Liver (tissue), 9 donors: ENCODE data around the gene HHAT. TPM values are rescaled to one million over a fixed set of nuclear protein-coding genes. Genes with fewer than 3 reads are reported as not detected.

ENCODE experiments used
- DNase-seq: peaks from one replicate; pipeline ENCODE4 v3.0.0-alpha.2; 2017; ENCODE audit warnings: low spot score
- H3K27ac ChIP-seq, 2 donors: one replicate each; pipeline ENCODE4 v1.7.0; 2013; ENCODE audit warnings: inconsistent platforms in 2 of 2, low read length in 2 of 2, control low read depth in 1 of 2, low read depth in 1 of 2, mild to moderate bottlenecking in 1 of 2
- H3K27me3 ChIP-seq, 4 donors: one replicate each; pipeline versions ENCODE4 v1.6.1 to v1.7.0; 2013; ENCODE audit warnings: low read length in 3 of 4, inconsistent platforms in 1 of 4, mild to moderate bottlenecking in 1 of 4, moderate library complexity in 1 of 4; ENCODE audit not compliant: control insufficient read depth in 4 of 4, insufficient read depth in 4 of 4
- H3K36me3 ChIP-seq, 4 donors: one replicate each; pipeline versions ENCODE4 v1.6.1 to v1.7.0; 2013; ENCODE audit warnings: low read length in 3 of 4, mild to moderate bottlenecking in 3 of 4, low read depth in 1 of 4, moderate library complexity in 1 of 4; ENCODE audit not compliant: control insufficient read depth in 4 of 4, insufficient read depth in 3 of 4
- H3K4me1 ChIP-seq, 4 donors: one replicate each; pipeline versions ENCODE4 v1.6.1 to v1.7.0; 2013; ENCODE audit warnings: low read length in 3 of 4, mild to moderate bottlenecking in 3 of 4, moderate library complexity in 1 of 4; ENCODE audit not compliant: control insufficient read depth in 4 of 4, insufficient read depth in 4 of 4
- H3K4me3 ChIP-seq, 3 donors: one replicate each; pipeline versions ENCODE4 v1.6.1 to v1.7.0; 2013; ENCODE audit warnings: low read length in 3 of 3, control low read depth in 1 of 3, low read depth in 1 of 3, mild to moderate bottlenecking in 1 of 3
- H3K9ac ChIP-seq, 2 donors: one replicate each; pipeline ENCODE4 v1.7.0; 2013; ENCODE audit warnings: low read length in 2 of 2, mild to moderate bottlenecking in 2 of 2, moderate library complexity in 2 of 2, control low read depth in 1 of 2, low read depth in 1 of 2
- H3K9me3 ChIP-seq, 4 donors: one replicate each; pipeline versions ENCODE4 v1.6.1 to v1.7.0; 2013; ENCODE audit warnings: low read length in 3 of 4; ENCODE audit not compliant: control insufficient read depth in 4 of 4
- FOXA1 ChIP-seq: IDR thresholded peaks from 2 replicates; pipeline ENCODE4 v1.6.1; 2016; ENCODE audit warnings: antibody characterized with exemption
- FOXA2 ChIP-seq: IDR thresholded peaks from 2 replicates; pipeline ENCODE4 v1.6.1; 2016; ENCODE audit warnings: antibody characterized with exemption
- GABPA ChIP-seq, 2 donors: IDR thresholded peaks in 1 of 2; conservative IDR thresholded peaks in 1 of 2; 2 replicates each; pipeline ENCODE4 v1.6.1; 2016; ENCODE audit warnings: antibody characterized with exemption in 2 of 2, mild to moderate bottlenecking in 1 of 2, moderate library complexity in 1 of 2
- HNF4A ChIP-seq, 2 donors: conservative IDR thresholded peaks; 2 replicates each; pipeline ENCODE4 v1.6.1; 2016; ENCODE audit warnings: antibody characterized with exemption in 2 of 2, mild to moderate bottlenecking in 2 of 2
- HNF4G ChIP-seq: IDR thresholded peaks from 2 replicates; pipeline ENCODE4 v1.6.1; 2016; ENCODE audit warnings: antibody characterized with exemption
- JUND ChIP-seq, 2 donors: IDR thresholded peaks; 2 replicates each; pipeline ENCODE4 v1.6.1; 2016; ENCODE audit warnings: antibody characterized with exemption in 2 of 2
- NR2F2 ChIP-seq: IDR thresholded peaks from 2 replicates; pipeline ENCODE4 v1.6.1; 2016; ENCODE audit warnings: antibody characterized with exemption
- RXRA ChIP-seq, 2 donors: IDR thresholded peaks; 2 replicates each; pipeline ENCODE4 v1.6.1; 2017 to 2018; ENCODE audit warnings: antibody characterized with exemption in 2 of 2, mild to moderate bottlenecking in 1 of 2
- SP1 ChIP-seq: IDR thresholded peaks from 2 replicates; pipeline ENCODE4 v1.6.1; 2018; ENCODE audit warnings: antibody characterized with exemption, mild to moderate bottlenecking
- YY1 ChIP-seq: IDR thresholded peaks from 2 replicates; pipeline ENCODE4 v1.6.1; 2016; ENCODE audit warnings: antibody characterized with exemption, mild to moderate bottlenecking
- WGBS: extraction: QIAGEN DNeasy Blood & Tissue Kit; methylation state at CpG from one replicate; pipeline ENCODE4 v1.1.7; 2013; 5-methylcytosine and 5-hydroxymethylcytosine counted together
- polyA plus RNA-seq, 2 donors: library from polyadenylated mRNA; stranded (reverse) in 1 of 2; unstranded in 1 of 2; fragments of 200-250 nt in 1 of 2; fragments of >200 nt in 1 of 2; fragmentation: Nextera tagmentation in 1 of 2; extraction: Ambion mirVana in 1 of 2; gene quantifications; one replicate each; pipeline versions ENCODE4 v1.2.1 to v1.2.3, GENCODE V29; 2013 to 2015
- total RNA-seq, 2 donors: library from RNA; depleted of rRNA; stranded (reverse); fragments of >200 nt; gene quantifications; one replicate each; pipeline ENCODE4 v1.2.3, GENCODE V29; 2014
- TF ChIP-seq, protein P1 (sequence below): IDR thresholded peaks from 2 replicates; pipeline ENCODE4 v1.6.1; 2016; ENCODE audit warnings: antibody characterized with exemption
- TF ChIP-seq, protein P2 (sequence below): IDR thresholded peaks from 2 replicates; pipeline ENCODE4 v1.6.1; 2016; ENCODE audit warnings: antibody characterized with exemption
- TF ChIP-seq, protein P3 (sequence below): fragments of 150-350 bp; IDR thresholded peaks from 2 replicates; pipeline ENCODE4 v1.5.1; 2017; ENCODE audit warnings: improper control_type of control experiment, low read depth, low read length; ENCODE audit not compliant: missing input control
- TF ChIP-seq, protein P4 (sequence below): IDR thresholded peaks from 2 replicates; pipeline ENCODE4 v1.6.1; 2016; ENCODE audit warnings: antibody characterized with exemption
- donor health status: healthy.
- donor health status: healthy.
- donor health status: healthy.
- donor health status: healthy.
- donor health status: healthy.

Gene HHAT
- total and polyA plus RNA-seq, 4 donors = 1.3 to 2.2 (median 1.6) TPM

DNA sequence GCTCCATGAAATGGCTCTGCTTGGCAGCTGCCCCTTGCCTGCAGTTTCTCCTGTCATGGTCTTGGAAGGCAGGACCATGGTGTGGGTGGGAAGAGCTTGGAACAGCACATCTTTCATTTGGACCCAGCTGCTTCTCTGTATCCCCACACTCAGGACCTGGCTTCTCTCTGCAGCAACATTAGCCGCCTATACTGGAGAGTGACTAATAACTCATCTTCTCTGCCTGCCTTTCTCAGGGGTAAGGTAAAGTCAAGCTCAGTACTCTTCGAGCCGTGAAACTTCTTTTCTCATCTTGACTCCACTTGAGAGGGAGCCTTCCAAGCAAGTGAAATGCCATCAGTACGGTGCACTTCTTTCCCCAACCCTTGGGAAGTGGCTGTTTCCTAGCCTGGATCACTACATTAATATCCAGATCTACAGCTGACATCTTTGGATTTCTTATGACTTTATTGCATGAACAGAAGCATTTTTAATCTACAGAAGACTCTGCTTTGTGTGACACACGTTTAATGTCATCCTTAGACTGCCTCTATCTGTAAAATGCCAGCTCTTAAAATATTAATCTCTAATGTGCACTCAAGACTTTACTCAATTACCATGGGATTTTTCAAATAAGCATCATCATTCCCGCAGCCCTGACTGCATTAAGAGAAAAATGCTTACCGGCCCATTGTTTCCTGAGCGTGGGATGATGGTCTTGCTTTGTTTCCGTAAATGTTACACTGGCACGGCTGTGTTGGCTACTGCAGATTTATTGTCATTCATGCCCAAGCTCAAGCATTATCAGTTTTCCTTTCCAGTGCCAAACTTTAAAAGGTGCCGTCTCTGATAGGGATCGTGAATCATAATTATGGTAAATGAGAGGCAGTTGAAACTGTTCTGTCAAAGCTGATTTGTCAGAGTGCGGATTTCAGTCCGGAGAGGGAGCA, 242.9 kb downstream of the HHAT start:
- no peak overlapping the region for H3K4me3 ChIP-seq

DNA sequence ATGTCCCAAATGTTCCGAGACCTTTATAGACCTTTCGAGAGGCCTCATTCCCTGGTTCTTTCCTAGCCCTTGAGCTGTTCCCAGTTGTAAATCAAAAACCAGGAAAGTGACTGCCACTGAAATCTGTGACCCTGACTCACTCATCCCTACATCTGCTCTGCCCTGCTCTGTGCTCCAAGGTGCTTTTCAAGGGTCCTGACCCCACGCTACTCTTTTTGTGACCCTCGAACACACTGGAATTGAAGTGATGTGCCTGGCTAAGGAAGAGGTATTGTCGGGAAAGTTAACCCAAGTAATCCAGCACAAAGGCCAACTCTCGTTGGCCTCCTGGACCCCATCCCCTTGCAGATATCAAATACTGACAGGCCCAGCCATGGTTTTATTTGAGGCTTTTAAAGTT, 244.4 kb downstream of the HHAT start:
- Histone ChIP-seq H3K9ac (no peak overlapping the region), H3K4me1 (no peaks in the 10 kb centered on the region), H3K36me3 (no peaks in the 10 kb centered on the region), H3K4me3 (no peak overlapping the region), H3K9me3 (peaks cover 0 to 2% (median 0%) of the 10 kb centered on the region in 4 donors), H3K27me3 (no peaks in the 10 kb centered on the region), H3K27ac (no peak overlapping the region)
- WGBS = 92% methylated on average over 6 of the region's 6 CpGs
- DNase-seq = no peak
- TF ChIP-seq RXRA (IDR thresholded peaks at IDR 0.05) (no peak), YY1 (no peak)
- TF ChIP-seq, protein P1, sequence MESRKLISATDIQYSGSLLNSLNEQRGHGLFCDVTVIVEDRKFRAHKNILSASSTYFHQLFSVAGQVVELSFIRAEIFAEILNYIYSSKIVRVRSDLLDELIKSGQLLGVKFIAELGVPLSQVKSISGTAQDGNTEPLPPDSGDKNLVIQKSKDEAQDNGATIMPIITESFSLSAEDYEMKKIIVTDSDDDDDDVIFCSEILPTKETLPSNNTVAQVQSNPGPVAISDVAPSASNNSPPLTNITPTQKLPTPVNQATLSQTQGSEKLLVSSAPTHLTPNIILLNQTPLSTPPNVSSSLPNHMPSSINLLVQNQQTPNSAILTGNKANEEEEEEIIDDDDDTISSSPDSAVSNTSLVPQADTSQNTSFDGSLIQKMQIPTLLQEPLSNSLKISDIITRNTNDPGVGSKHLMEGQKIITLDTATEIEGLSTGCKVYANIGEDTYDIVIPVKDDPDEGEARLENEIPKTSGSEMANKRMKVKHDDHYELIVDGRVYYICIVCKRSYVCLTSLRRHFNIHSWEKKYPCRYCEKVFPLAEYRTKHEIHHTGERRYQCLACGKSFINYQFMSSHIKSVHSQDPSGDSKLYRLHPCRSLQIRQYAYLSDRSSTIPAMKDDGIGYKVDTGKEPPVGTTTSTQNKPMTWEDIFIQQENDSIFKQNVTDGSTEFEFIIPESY = no peak
- TF ChIP-seq, protein P2, sequence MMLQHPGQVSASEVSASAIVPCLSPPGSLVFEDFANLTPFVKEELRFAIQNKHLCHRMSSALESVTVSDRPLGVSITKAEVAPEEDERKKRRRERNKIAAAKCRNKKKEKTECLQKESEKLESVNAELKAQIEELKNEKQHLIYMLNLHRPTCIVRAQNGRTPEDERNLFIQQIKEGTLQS = no peak

More for the DNA sequence above, 242.9 kb downstream of the HHAT start:
- DNase-seq = no peak
- Histone ChIP-seq H3K9me3 (no peaks in the 10 kb centered on the region), H3K27ac (no peak overlapping the region), H3K27me3 (no peaks in the 10 kb centered on the region), H3K36me3 (no peaks in the 10 kb centered on the region), H3K4me1 (no peaks in the 10 kb centered on the region), H3K9ac (no peak overlapping the region)
- WGBS = 92% methylated on average over 14 of the region's 14 CpGs
- TF ChIP-seq, protein P1 = no peak

DNA sequence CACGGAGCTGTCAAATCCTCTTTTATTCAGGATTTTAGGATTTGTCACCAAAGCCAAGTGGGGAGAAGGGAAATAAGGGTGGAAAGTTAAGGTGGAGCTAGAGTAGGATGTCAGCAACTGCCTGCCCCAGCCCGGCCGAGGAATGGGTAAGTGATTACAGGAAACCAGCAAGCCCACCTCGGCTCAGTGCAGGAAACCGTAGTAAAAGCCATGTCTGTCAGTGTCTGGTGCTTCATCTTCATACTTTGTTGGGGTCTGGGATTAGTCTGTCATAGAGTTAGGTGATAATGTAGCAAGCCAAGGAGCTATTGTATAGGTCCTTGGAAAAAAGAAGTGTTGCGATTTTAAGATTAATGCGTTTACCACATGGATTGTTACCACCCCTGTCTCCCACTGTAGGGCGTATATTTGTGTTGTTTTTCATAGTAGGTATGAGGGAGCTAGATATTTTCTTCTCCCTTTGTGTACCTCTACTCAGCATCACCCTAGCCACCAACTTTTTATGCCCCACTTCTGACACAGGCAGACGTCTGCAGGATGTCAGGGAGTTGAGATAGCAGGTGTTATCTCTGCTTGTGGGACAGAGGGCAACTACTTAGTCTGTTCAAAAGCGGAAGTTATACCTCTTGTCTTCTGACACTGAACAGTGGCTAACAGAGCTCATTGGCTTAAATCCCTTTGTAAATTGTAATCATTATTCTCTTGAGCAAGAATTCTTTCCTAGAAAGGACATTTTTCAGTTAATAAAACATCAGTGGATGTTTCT, 253.7 kb downstream of the HHAT start:
- no peaks in the 10 kb centered on the region for H3K36me3 ChIP-seq
- H3K9me3 ChIP-seq = no peaks in the 10 kb centered on the region
- no peaks in the 10 kb centered on the region for H3K27me3 ChIP-seq
- DNase-seq = no peak
- WGBS = 67% methylated on average over 10 of the region's 10 CpGs
- H3K4me1 ChIP-seq = no peaks in the 10 kb centered on the region
- no peak overlapping the region for H3K4me3 ChIP-seq
- no peak overlapping the region for H3K27ac ChIP-seq
- no peak overlapping the region for H3K9ac ChIP-seq
- TF ChIP-seq FOXA1 (no peak), YY1 (no peak), HNF4A (conservative IDR thresholded peaks at IDR 0.05) (no peak), FOXA2 (no peak), SP1 (no peak), JUND (IDR thresholded peaks at IDR 0.05) (no peak), NR2F2 (no peak), HNF4G (no peak), GABPA (IDR thresholded peaks at IDR 0.05 in 1 of 2, conservative IDR thresholded peaks at IDR 0.05 in 1 of 2) (no peak), RXRA (IDR thresholded peaks at IDR 0.05) (no peak)
- TF ChIP-seq, protein P1 = no peak
- TF ChIP-seq, protein P3, sequence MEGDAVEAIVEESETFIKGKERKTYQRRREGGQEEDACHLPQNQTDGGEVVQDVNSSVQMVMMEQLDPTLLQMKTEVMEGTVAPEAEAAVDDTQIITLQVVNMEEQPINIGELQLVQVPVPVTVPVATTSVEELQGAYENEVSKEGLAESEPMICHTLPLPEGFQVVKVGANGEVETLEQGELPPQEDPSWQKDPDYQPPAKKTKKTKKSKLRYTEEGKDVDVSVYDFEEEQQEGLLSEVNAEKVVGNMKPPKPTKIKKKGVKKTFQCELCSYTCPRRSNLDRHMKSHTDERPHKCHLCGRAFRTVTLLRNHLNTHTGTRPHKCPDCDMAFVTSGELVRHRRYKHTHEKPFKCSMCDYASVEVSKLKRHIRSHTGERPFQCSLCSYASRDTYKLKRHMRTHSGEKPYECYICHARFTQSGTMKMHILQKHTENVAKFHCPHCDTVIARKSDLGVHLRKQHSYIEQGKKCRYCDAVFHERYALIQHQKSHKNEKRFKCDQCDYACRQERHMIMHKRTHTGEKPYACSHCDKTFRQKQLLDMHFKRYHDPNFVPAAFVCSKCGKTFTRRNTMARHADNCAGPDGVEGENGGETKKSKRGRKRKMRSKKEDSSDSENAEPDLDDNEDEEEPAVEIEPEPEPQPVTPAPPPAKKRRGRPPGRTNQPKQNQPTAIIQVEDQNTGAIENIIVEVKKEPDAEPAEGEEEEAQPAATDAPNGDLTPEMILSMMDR = no peak
- TF ChIP-seq, protein P2 = no peak
- TF ChIP-seq, protein P4, sequence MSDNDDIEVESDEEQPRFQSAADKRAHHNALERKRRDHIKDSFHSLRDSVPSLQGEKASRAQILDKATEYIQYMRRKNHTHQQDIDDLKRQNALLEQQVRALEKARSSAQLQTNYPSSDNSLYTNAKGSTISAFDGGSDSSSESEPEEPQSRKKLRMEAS = no peak
